Hypothalamus (tissue), 51 donors: ENCODE results near the gene MTHFS.
A peak's percentile ranks its signal among the peaks of the same experiment; 100 is the strongest.

ENCODE experiments used
- DNase-seq, 51 donors: peaks; one replicate each; lab custom pipeline; 2025; lab: John Stamatoyannopoulos, UW

The MTHFS gene

GRCh38 chr15:79824136-79824701, 72.6 kb downstream of the MTHFS start:
- DNase-seq, result no peak

GRCh38 chr15:79820820-79821219, 76.0 kb downstream of the MTHFS start:
- DNase-seq, result no peak

- DNase-seq, result no peak
Measured at GRCh38 chr15:79820176-79820575, 76.6 kb downstream of the MTHFS start.

- DNase-seq, result no peak
Measured at GRCh38 chr15:79816571-79816970, 80.2 kb downstream of the MTHFS start.

- peak in 4 of 51 donors; percentile 3 to 42 (median 9) for DNase-seq
Measured at GRCh38 chr15:79815468-79815867, 81.3 kb downstream of the MTHFS start.

- no peak for DNase-seq
Measured at GRCh38 chr15:79812541-79812940, 84.3 kb downstream of the MTHFS start.

GRCh38 chr15:79811406-79812405, 85.1 kb downstream of the MTHFS start:
- peak in 22 of 51 donors; percentile 2 to 34 (median 14) for DNase-seq

GRCh38 chr15:79804838-79805237, 92.0 kb downstream of the MTHFS start:
- DNase-seq, result no peak

- no peak for DNase-seq
Measured at GRCh38 chr15:79798311-79798710, 98.5 kb downstream of the MTHFS start.
